Stomach (tissue), 4 donors: Measurements from ENCODE around the gene RHOT2.

Experiments
- EP300 ChIP-seq: sonication (generic); formaldehyde crosslinking; IDR thresholded peaks from one replicate; pipeline ENCODE4 v1.6.1; 2017; ENCODE audit warnings: antibody characterized with exemption
- POLR2A ChIP-seq, 4 donors: fragments of 450-650 bp; IDR thresholded peaks; one replicate each; pipeline ENCODE4 v1.6.1; 2016; ENCODE audit warnings: antibody characterized with exemption in 4 of 4, control low read depth in 2 of 4, mild to moderate bottlenecking in 1 of 4, moderate library complexity in 1 of 4
- POLR2AphosphoS5 ChIP-seq, 3 donors: sonication (generic); formaldehyde crosslinking; IDR thresholded peaks; one replicate each; pipeline ENCODE4 v1.6.1; 2016; ENCODE audit warnings: antibody characterized with exemption in 3 of 3
- TF ChIP-seq, protein P1 (sequence below), 7 experiments: fragments of 450-650 bp in 4 of 7; fragments of 200-600 bp in 3 of 7; sonication (generic) in 3 of 7; IDR thresholded peaks; one replicate each; pipeline ENCODE4 v1.5.1; 2016 to 2019; ENCODE audit warnings: antibody characterized with exemption in 7 of 7, control low read depth in 2 of 7, mild to moderate bottlenecking in 1 of 7

DNA sequence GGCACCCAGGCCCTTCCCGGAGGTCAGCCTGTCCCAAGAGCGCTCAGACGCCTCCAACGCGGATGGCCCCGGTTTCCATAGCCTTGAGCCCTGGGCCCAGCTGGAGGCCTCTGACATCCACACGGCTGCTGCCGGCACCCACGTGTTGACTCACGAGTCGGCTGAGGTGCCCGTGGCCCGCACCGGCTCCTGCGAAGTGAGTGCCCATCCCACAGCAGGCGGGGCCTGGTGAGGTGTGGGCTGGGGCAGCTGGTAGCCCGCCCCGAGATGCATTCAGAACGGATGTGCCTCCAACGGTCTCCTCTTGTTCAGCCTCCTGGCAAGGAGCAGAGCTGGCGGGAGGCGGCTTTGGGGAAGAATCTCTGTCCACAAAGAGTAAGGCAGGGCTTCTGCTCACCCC lies 16.1 kb upstream of the RHOT2 start:
- TF ChIP-seq POLR2A (IDR thresholded peaks at IDR 0.05): no peak
- TF ChIP-seq, protein P1, sequence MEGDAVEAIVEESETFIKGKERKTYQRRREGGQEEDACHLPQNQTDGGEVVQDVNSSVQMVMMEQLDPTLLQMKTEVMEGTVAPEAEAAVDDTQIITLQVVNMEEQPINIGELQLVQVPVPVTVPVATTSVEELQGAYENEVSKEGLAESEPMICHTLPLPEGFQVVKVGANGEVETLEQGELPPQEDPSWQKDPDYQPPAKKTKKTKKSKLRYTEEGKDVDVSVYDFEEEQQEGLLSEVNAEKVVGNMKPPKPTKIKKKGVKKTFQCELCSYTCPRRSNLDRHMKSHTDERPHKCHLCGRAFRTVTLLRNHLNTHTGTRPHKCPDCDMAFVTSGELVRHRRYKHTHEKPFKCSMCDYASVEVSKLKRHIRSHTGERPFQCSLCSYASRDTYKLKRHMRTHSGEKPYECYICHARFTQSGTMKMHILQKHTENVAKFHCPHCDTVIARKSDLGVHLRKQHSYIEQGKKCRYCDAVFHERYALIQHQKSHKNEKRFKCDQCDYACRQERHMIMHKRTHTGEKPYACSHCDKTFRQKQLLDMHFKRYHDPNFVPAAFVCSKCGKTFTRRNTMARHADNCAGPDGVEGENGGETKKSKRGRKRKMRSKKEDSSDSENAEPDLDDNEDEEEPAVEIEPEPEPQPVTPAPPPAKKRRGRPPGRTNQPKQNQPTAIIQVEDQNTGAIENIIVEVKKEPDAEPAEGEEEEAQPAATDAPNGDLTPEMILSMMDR (IDR thresholded peaks at IDR 0.05): no peak
- TF ChIP-seq POLR2AphosphoS5 (IDR thresholded peaks at IDR 0.05): no peak
- no peak for TF ChIP-seq EP300
